Lower leg skin (tissue), 4 donors: ENCODE data around the gene FBLN1. TPM values are rescaled to one million over a fixed set of nuclear protein-coding genes. Genes with fewer than 3 reads are reported as not detected.
"Not testable (repeated sequence)": the region's sequence is repeated elsewhere in the genome, so short reads cannot be mapped to it uniquely, and the experiment has no call there.

Experiments used
- DNase-seq, 2 donors: peaks; one replicate each; pipeline ENCODE4 v3.0.0-alpha.2; 2019; ENCODE audit warnings: low spot score in 2 of 2
- H3K4me3 ChIP-seq: fragments of 200-600 bp; sonication (generic); 2 replicates; pipeline ENCODE4 v1.5.1; 2017; ENCODE audit warnings: mild to moderate bottlenecking, low read depth; ENCODE audit not compliant: poor library complexity, severe bottlenecking
- POLR2A ChIP-seq, 2 donors: fragments of 450-650 bp; IDR thresholded peaks; one replicate each; pipeline ENCODE4 v1.6.1; 2016 to 2017; ENCODE audit warnings: antibody characterized with exemption in 2 of 2, mild to moderate bottlenecking in 1 of 2, moderate library complexity in 1 of 2
- WGBS, 2 donors: methylation state at CpG; one replicate each; pipeline ENCODE4 v1.1.5; 2018; 5-methylcytosine and 5-hydroxymethylcytosine counted together
- intact Hi-C: fragments of 100-400 bp; cut with DNase I; formaldehyde crosslinking; loops from one replicate; pipeline ENCODE4 v1.15.0; 2023; ENCODE audit warnings: low total_unique reads
- total RNA-seq, 4 donors: library from RNA; depleted of rRNA; stranded (reverse); fragments of >200 nt; gene quantifications; one replicate each; pipeline ENCODE4 v1.1.0, GENCODE V29; 2016
- TF ChIP-seq, protein P1 (sequence below), 3 donors: fragments of 450-650 bp; IDR thresholded peaks; one replicate each; pipeline ENCODE4 v1.5.1; 2016; ENCODE audit warnings: antibody characterized with exemption in 3 of 3, mild to moderate bottlenecking in 3 of 3, moderate library complexity in 2 of 3

FBLN1 gene
- total RNA-seq, 4 donors from 2014 or later, result 114 to 414 (median 163) TPM

DNA sequence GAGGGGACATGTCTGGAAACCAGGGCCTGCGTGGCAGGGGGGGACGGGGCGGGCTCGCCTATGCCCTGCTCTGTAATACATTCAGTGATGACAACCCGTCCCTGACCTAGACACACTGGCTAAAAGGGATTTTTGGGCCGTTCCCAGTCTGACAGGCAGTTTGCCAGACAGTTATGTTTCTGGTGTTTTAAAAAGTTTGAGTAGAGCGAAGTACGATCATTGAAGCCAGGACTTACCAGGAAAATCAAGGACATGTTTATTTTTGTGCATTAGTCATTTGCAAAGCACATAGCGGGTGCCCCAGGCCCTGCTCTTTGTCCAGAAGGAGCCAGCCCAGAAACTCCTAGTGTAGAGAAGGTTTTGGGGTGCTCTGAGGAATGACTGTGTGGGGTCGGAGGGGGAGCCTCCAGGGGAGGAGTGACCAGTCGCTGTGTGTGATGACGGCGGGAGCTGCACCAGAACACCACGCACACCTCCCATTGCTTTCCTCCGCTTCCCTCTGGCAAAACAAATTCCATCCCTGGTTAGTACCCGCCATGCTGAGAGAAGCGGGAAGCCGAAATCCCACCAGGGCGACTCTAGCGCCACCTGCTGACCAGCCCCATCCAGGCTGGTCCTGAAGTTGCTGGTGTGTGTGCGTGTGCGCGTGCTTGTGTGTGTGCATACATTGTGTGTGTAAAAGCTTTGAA lies 50.8 kb downstream of the FBLN1 start:
- TF ChIP-seq POLR2A (IDR thresholded peaks at IDR 0.05), result no peak
- TF ChIP-seq, protein P1, sequence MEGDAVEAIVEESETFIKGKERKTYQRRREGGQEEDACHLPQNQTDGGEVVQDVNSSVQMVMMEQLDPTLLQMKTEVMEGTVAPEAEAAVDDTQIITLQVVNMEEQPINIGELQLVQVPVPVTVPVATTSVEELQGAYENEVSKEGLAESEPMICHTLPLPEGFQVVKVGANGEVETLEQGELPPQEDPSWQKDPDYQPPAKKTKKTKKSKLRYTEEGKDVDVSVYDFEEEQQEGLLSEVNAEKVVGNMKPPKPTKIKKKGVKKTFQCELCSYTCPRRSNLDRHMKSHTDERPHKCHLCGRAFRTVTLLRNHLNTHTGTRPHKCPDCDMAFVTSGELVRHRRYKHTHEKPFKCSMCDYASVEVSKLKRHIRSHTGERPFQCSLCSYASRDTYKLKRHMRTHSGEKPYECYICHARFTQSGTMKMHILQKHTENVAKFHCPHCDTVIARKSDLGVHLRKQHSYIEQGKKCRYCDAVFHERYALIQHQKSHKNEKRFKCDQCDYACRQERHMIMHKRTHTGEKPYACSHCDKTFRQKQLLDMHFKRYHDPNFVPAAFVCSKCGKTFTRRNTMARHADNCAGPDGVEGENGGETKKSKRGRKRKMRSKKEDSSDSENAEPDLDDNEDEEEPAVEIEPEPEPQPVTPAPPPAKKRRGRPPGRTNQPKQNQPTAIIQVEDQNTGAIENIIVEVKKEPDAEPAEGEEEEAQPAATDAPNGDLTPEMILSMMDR (IDR thresholded peaks at IDR 0.05), result peak in 1 of 3 donors; percentile 60
- DNase-seq, result peak; percentile 72 to 95
- intact Hi-C loops, result loop anchor here (5.0 kb wide), 2 partner anchors 116 to 286 kb away; no protein-coding TSS in a partner anchor
- H3K4me3 ChIP-seq, result no peak overlapping the region
- WGBS, 2 donors, result 16 to 21% methylated on average over 16 to 23 of the region's 23 CpGs

DNA sequence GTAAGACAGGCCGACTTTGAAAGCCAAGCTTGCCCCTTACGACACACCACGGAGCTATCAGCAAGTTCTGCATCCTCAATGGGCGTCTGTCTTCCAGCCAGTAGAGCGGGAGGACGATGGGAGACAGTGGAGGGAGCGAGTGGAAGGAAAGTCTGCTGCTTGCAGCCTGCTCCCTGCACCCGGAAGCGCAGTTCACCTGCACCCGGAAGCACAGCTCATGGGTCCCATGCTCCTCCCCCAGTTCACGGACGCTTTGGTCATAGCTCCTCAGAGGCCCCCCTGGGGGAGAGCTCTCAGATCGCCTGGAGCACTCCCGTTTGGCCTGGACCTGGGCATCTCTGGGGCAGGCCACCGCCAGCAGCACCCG lies 51.3 kb downstream of the FBLN1 start:
- TF ChIP-seq, protein P1 (IDR thresholded peaks at IDR 0.05), result no peak
- TF ChIP-seq POLR2A (IDR thresholded peaks at IDR 0.05), result no peak
- intact Hi-C loops, result loop anchor here (5.0 kb wide), 2 partner anchors 117 to 287 kb away; no protein-coding TSS in a partner anchor
- no peak overlapping the region for H3K4me3 ChIP-seq

DNA sequence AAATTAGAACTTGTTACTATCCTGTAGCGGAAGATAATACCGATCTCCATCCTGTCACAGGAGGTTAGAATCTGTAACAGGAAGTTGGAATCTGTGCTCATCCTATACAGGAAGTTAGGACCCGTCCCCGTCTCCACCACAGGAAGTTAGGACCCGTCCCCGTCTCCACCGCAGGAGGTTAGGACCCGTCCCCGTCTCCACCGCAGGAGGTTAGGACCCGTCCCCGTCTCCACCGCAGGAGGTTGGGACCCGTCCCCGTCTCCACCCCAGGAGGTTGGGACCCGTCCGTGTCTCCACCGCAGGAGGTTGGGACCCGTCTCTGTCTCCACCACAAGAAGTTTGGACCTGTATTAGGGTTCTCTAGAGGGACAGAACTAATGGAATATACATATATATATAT lies 52.2 kb downstream of the FBLN1 start:
- 86 to 90% methylated on average over 19 of the region's 19 CpGs for WGBS, 2 donors
- TF ChIP-seq, protein P1 (IDR thresholded peaks at IDR 0.05), result no peak
- TF ChIP-seq POLR2A (IDR thresholded peaks at IDR 0.05), result no peak
- H3K4me3 ChIP-seq, result no peak overlapping the region
- no peak for DNase-seq
- intact Hi-C loops, result loop anchor here (5.0 kb wide), 2 partner anchors 118 to 288 kb away; no protein-coding TSS in a partner anchor

More for the DNA sequence above, 51.3 kb downstream of the FBLN1 start:
- WGBS, 2 donors, result 41 to 54% methylated on average over 15 to 16 of the region's 16 CpGs
- no peak for DNase-seq

DNA sequence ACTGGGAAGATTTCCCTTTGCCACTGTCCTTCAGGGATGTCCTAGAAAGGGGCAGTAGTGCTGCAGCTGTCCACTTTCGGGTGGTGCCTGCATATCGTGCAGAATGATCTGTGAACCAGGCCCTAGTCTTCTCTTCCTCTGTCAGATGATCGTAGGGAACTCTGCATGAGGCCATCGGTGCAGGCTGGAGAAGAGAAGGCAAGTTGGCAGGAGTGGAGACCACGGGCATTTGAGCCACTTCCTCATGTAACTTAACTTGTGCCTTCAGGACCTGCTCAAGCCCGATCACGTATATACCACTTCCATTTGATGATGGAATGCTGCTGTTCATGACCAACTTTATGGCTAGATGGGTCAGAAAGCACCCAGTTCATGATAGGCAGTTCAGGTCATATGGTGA lies 55.2 kb downstream of the FBLN1 start:
- DNase-seq, result not testable (repeated sequence)

DNA sequence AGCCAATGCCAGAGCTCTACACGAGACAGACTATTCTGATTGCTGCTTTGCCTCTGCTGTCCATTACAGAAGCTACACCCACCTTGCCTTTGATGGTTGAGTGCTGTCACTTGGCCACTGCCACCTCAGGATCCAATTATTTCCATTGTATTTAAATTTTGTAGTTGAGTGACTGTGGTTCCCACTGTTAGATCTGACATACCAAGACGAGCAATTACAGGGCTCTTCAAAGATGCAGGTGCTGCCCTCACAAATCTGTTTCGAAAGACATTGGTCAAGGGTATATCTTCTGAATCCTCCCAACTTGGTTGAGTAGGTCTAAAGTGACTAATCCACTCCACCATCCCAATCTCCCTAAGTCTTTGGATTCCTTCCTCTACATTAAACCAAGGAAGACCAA lies 57.4 kb downstream of the FBLN1 start:
- H3K4me3 ChIP-seq, DNase-seq, intact Hi-C loops: not testable (repeated sequence)
- 96 to 98% methylated on average over 3 of the region's 3 CpGs for WGBS, 2 donors

More for the DNA sequence above, 55.2 kb downstream of the FBLN1 start:
- H3K4me3 ChIP-seq, intact Hi-C loops: not testable (repeated sequence)
- WGBS, 2 donors, result 78 to 86% methylated on average over 7 of the region's 7 CpGs

DNA sequence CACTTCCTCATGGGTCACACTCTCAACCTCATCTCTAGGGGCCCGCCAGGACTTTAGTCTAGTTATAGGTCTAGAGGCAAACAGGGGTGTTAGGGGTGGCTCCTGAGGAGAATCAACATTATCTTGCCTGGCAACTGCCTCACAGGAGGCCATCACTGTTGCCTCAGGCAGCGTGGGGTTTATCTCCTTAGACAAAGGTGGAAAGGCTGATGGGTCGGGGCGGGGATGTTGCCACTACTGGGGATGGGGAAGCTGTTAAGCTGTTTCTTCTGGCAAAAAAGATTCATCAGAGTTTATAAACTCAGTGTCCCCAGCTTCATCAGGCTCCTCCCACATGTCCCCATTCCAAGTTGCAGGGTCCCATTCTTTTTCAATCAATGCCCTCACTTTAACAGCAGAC lies 58.1 kb downstream of the FBLN1 start:
- 98 to 99% methylated on average over 4 of the region's 4 CpGs for WGBS, 2 donors
- intact Hi-C loops, DNase-seq, H3K4me3 ChIP-seq: not testable (repeated sequence)

DNA sequence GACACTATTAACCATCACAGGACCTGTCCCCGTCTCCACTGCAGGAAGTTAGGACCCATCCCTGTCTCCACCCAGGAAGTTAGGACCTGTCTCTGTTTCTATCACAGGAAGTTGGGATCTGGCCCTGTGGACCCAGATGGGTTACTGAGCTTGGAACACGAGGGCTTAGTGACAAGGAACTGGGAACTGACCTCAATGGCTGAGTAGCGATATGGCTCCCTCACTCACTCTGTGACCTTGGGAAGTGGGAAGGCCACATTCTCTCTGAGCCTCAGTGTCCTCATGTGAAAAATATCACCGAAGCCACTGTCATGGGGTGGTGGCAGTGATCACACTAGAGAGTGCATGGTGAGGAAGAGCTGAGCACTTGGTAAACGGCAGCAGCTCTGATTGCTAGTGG lies 59.4 kb downstream of the FBLN1 start:
- DNase-seq, result no peak
- WGBS, 2 donors, result 87 to 90% methylated on average over 5 of the region's 5 CpGs
- intact Hi-C loops, result no loop called here
- TF ChIP-seq, protein P1 (IDR thresholded peaks at IDR 0.05), result no peak
- no peak for TF ChIP-seq POLR2A (IDR thresholded peaks at IDR 0.05)
- H3K4me3 ChIP-seq, result no peak overlapping the region
